Gastrocnemius medialis (tissue), 4 donors: ENCODE results near the gene PDE4C. TPM values are rescaled to one million over a fixed set of nuclear protein-coding genes. Genes with fewer than 3 reads are reported as not detected.

ENCODE experiments used
- ATAC-seq, 2 donors: fragments of 150-250 bp; one replicate each; pipeline ENCODE4 v1.9.1; 2016
- DNase-seq, 2 donors: peaks; one replicate each; pipeline ENCODE4 v3.0.0-alpha.2; 2019
- H3K27ac ChIP-seq, 4 donors: fragments of 200-600 bp; sonication (generic); 1 replicate in 1 of 4; 2 replicates in 3 of 4; pipeline ENCODE4 v1.5.1; 2016 to 2018; ENCODE audit warnings: mild to moderate bottlenecking in 2 of 4, moderate library complexity in 1 of 4
- H3K27me3 ChIP-seq, 3 donors: fragments of 200-600 bp; sonication (generic) in 2 of 3; 1 replicate in 1 of 3; 2 replicates in 2 of 3; pipeline versions ENCODE4 v1.5.1 to v1.6.0; 2016 to 2019; ENCODE audit warnings: mild to moderate bottlenecking in 1 of 3, moderate library complexity in 1 of 3
- H3K36me3 ChIP-seq, 2 donors: fragments of 200-600 bp; sonication (generic) in 1 of 2; one replicate each; pipeline ENCODE4 v1.5.1; 2017 to 2018
- H3K4me1 ChIP-seq, 2 donors: fragments of 200-600 bp; sonication (generic) in 1 of 2; one replicate each; pipeline ENCODE4 v1.5.1; 2016 to 2017; ENCODE audit warnings: mild to moderate bottlenecking in 2 of 2
- H3K4me3 ChIP-seq, 4 donors: fragments of 200-600 bp; sonication (generic) in 3 of 4; 1 replicate in 1 of 4; 2 replicates in 3 of 4; pipeline ENCODE4 v1.5.1; 2016 to 2019; ENCODE audit warnings: mild to moderate bottlenecking in 2 of 4
- H3K9me3 ChIP-seq, 3 donors: fragments of 200-600 bp; sonication (generic) in 2 of 3; 1 replicate in 1 of 3; 2 replicates in 2 of 3; pipeline ENCODE4 v1.5.1; 2016 to 2019
- POLR2A ChIP-seq, 2 donors: fragments of 450-650 bp; IDR thresholded peaks; one replicate each; pipeline ENCODE4 v1.6.1; 2017; ENCODE audit warnings: antibody characterized with exemption in 2 of 2, mild to moderate bottlenecking in 2 of 2, moderate library complexity in 2 of 2
- in situ Hi-C, 4 donors: fragments of 200-750 bp; cut with MboI; loops; one replicate each; pipeline versions ENCODE4 v1.15.0 to v1.8.0; 2017; ENCODE audit warnings: low sequenced_read_pairs in 4 of 4
- intact Hi-C: fragments of 100-400 bp; cut with DNase I; formaldehyde crosslinking; loops from one replicate; pipeline ENCODE4 v1.15.1; 2023; ENCODE audit warnings: low total_unique reads
- total RNA-seq, 4 donors: library from RNA; depleted of rRNA; stranded (reverse); fragments of >200 nt; gene quantifications; one replicate each; pipeline versions ENCODE4 v1.1.0 to v1.2.3, GENCODE V29; 2016
- TF ChIP-seq, protein P1 (sequence below), 5 experiments: fragments of 450-650 bp in 3 of 5; fragments of 200-600 bp in 2 of 5; sonication (generic) in 2 of 5; IDR thresholded peaks in 4 of 5; conservative IDR thresholded peaks in 1 of 5; 1 replicate in 4 of 5; 2 replicates in 1 of 5; pipeline ENCODE4 v1.5.1; 2016 to 2019; ENCODE audit warnings: antibody characterized with exemption in 5 of 5, mild to moderate bottlenecking in 3 of 5, moderate library complexity in 3 of 5

The PDE4C gene
- total RNA-seq, 4 donors from 2014 or later = 0.65 to 2.6 (median 0.76) TPM; not detected in 1

DNA sequence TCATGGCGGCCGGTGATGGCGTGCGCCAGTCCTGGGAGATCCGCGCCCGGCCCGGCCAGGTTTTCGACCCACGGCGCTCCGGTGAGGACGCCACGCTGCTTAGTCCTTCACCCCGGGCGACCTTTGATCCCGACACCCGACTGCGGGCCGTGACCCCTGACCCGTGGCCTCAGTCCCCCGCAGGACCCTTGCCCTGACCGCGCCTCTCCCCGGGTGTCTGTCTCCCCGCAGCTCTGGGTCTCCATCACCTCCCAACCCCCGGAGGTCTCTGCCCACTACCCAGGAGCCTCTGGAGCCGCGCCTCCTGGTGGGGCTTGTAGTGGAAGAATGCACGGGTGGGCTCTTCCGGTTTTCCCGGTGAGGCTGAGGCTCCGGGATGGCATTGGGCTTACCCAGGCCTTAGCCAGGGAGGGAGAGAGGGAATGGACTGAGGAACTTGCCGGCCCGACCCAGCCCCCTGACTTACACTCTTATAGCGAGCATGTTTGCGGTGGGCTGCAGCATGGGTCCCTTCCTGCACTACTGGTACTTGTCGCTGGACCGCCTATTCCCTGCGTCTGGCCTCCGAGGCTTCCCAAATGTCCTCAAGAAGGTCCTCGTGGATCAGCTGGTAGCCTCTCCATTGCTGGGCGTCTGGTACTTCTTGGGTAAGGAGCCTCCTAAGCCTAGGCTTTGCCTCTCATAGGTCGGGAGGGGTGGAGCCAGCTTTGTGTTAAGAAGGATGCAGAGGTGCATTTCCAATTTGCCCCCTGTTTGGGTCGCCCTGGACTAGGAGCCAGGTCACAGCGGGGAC is 32.7 kb downstream of the PDE4C start:
- peak in 1 of 2 donors; percentile 33 for DNase-seq
- ATAC-seq = peak; percentile 6 to 11
- Histone ChIP-seq H3K4me1 (peaks cover 11 to 14% of the 10 kb centered on the region in 2 donors), H3K4me3 (peak overlapping the region; percentile 72 to 89 (median 82)), H3K36me3 (peaks cover 0 to 12% of the 10 kb centered on the region in 2 donors), H3K9me3 (no peaks in the 10 kb centered on the region), H3K27me3 (no peaks in the 10 kb centered on the region), H3K27ac (peak overlapping the region; percentile 87 to 93 (median 90))
- intact Hi-C loops (loop anchor here (1.0 to 2.0 kb wide), 2 partner anchors 11 to 33 kb away; partner anchors contain the start of gene RAB3A), in situ Hi-C loops (loop anchor here in 1 of 4 donors (10.0 kb wide), 1 partner anchor 131 kb away; the partner anchor contains the start of gene LSM4)
- TF ChIP-seq, protein P1, sequence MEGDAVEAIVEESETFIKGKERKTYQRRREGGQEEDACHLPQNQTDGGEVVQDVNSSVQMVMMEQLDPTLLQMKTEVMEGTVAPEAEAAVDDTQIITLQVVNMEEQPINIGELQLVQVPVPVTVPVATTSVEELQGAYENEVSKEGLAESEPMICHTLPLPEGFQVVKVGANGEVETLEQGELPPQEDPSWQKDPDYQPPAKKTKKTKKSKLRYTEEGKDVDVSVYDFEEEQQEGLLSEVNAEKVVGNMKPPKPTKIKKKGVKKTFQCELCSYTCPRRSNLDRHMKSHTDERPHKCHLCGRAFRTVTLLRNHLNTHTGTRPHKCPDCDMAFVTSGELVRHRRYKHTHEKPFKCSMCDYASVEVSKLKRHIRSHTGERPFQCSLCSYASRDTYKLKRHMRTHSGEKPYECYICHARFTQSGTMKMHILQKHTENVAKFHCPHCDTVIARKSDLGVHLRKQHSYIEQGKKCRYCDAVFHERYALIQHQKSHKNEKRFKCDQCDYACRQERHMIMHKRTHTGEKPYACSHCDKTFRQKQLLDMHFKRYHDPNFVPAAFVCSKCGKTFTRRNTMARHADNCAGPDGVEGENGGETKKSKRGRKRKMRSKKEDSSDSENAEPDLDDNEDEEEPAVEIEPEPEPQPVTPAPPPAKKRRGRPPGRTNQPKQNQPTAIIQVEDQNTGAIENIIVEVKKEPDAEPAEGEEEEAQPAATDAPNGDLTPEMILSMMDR (IDR thresholded peaks at IDR 0.05 in 4 of 5, conservative IDR thresholded peaks at IDR 0.05 in 1 of 5) = peak in 1 of 5 experiments; percentile 7
- TF ChIP-seq POLR2A (IDR thresholded peaks at IDR 0.05) = peak in 1 of 2 donors; percentile 26

DNA sequence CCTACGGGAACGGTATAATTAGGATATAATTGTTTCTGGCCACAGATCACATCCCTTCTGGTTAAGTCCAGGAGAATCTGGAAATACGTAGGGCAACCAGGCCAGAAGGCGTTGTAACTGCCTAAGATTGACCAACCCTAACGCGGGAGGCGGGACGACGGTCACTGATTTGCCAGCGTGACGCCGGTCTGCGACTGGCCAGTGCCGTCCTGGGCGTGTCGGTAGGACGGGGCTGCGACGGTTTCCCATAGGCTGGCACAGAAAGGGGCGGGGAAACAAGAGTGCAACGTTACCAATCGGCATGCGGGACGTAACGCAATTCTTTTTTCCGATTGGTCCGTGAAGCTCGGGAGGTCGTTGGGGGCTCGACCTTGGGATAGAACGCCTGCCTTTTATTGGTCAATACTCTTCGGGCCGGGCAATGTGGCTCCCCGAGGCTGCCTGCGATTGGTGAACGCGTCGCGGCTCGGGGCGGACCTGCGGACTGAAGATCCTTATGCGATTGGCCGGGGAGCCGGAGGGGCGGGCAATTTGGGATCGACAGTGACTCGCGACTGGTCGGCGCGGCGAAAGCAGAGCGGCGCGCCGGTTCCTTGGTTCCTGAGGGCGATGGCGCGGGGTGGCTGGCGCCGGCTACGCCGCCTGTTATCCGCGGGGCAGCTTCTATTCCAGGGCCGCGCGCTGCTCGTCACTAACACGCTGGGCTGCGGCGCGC is 33.4 kb downstream of the PDE4C start, which contains the start of gene MPV17L2:
TSS of gene MPV17L2 (plus strand) at position 546 of the 715 bp plus-strand sequence. CDS start at position 610, 64 bp downstream.
- Histone ChIP-seq H3K4me3 (peak within 1 kb of the TSS; percentile 75 to 89 (median 82)), H3K27me3 (no peaks in the 10 kb centered on the region), H3K4me1 (peaks cover 11 to 14% of the 10 kb centered on the region in 2 donors), H3K27ac (peak within 1 kb of the TSS; percentile 88 to 95 (median 94)), H3K36me3 (peaks cover 0 to 12% of the 10 kb centered on the region in 2 donors), H3K9me3 (no peaks in the 10 kb centered on the region)
- intact Hi-C loops (loop anchor here (1.0 to 2.0 kb wide), 6 partner anchors 11 to 130 kb away; partner anchors contain the start of genes LSM4, PIK3R2 and RAB3A), in situ Hi-C loops (loop anchor here in 1 of 4 donors (10.0 kb wide), 1 partner anchor 132 kb away; the partner anchor contains the start of gene LSM4)
- peak; percentile 81 to 83 for TF ChIP-seq POLR2A (IDR thresholded peaks at IDR 0.05)
- TF ChIP-seq, protein P1 (IDR thresholded peaks at IDR 0.05 in 4 of 5, conservative IDR thresholded peaks at IDR 0.05 in 1 of 5) = no peak
- DNase-seq (peak; percentile 100), ATAC-seq (peak; percentile 96 to 97)

- Histone ChIP-seq H3K27ac (peak overlapping the region; percentile 85 to 95 (median 94)), H3K4me1 (peaks cover 11 to 14% of the 10 kb centered on the region in 2 donors), H3K36me3 (peaks cover 0 to 8% of the 10 kb centered on the region in 2 donors), H3K4me3 (peak overlapping the region; percentile 58 to 75 (median 66)), H3K9me3 (no peaks in the 10 kb centered on the region), H3K27me3 (no peaks in the 10 kb centered on the region)
- intact Hi-C loops (loop anchor here (1.0 to 2.0 kb wide), 5 partner anchors 31 to 132 kb away; partner anchors contain the start of genes LSM4 and PIK3R2), in situ Hi-C loops (loop anchor here in 1 of 4 donors (10.0 kb wide), 1 partner anchor 133 kb away; the partner anchor contains the start of gene LSM4)
- ATAC-seq (no peak), DNase-seq (no peak)
- TF ChIP-seq, protein P1 (IDR thresholded peaks at IDR 0.05 in 4 of 5, conservative IDR thresholded peaks at IDR 0.05 in 1 of 5) = peak in 1 of 5 experiments; percentile 18
- no peak for TF ChIP-seq POLR2A (IDR thresholded peaks at IDR 0.05)
These were observed 34.6 kb downstream of the PDE4C start for GRCh38 chr19:18191640-18192062.

- in situ Hi-C loops = loop anchor here in 1 of 4 donors (10.0 kb wide), 1 partner anchor 135 kb away; the partner anchor contains the start of gene LSM4
These were observed 36.0 kb downstream of the PDE4C start for GRCh38 chr19:18190278-18190677.

More at GRCh38 chr19:18190278-18190677, 36.0 kb downstream of the PDE4C start:
- no peak for ATAC-seq
- Histone ChIP-seq H3K27ac (peak overlapping the region in 1 of 4 donors; percentile 94), H3K4me1 (peaks cover 11 to 14% of the 10 kb centered on the region in 2 donors), H3K4me3 (no peak overlapping the region), H3K9me3 (no peaks in the 10 kb centered on the region), H3K36me3 (no peaks in the 10 kb centered on the region), H3K27me3 (no peaks in the 10 kb centered on the region)
- intact Hi-C loops = no loop called here
- DNase-seq = no peak
- no peak for TF ChIP-seq POLR2A (IDR thresholded peaks at IDR 0.05)
- TF ChIP-seq, protein P1 (IDR thresholded peaks at IDR 0.05 in 4 of 5, conservative IDR thresholded peaks at IDR 0.05 in 1 of 5) = no peak
